UCSD-AML1 (cell line): ENCODE results near the gene C19orf33.

Experiments used
- DNase-seq: peaks from one replicate; lab custom pipeline; 2025; ENCODE audit not compliant: unreplicated experiment; lab: John Stamatoyannopoulos, UW

The C19orf33 gene

GRCh38 chr19:38278751-38279150, 25.3 kb upstream of the C19orf33 start:
- DNase-seq = no peak

- DNase-seq = no peak
These were observed 23.8 kb upstream of the C19orf33 start for GRCh38 chr19:38280030-38280921.

GRCh38 chr19:38281811-38282566, 22.1 kb upstream of the C19orf33 start:
- no peak for DNase-seq

GRCh38 chr19:38283271-38283670, 20.8 kb upstream of the C19orf33 start:
- no peak for DNase-seq

DNA sequence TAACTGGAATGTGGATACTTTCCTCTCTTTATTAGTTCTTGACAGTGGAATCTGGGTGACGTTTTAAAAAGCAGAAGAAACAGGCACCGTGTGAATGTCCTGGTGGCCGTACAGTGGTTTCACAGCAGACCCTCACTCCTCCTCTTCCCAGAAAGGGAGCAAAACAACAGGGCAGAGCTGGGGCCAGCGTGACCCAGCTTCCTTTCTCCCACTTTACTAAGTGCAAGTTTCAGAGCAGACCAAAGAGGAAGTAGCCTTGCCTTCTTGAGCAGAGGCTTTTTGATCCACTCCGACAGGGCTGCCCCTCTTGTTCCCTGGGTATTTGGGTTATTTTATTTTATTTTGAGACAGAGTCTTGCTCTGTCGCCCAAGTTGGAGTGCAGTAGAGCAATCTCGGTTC, 19.6 kb upstream of the C19orf33 start:
- DNase-seq = peak; percentile 51

- DNase-seq = no peak
These were observed 18.5 kb upstream of the C19orf33 start for GRCh38 chr19:38285567-38285966.

DNA sequence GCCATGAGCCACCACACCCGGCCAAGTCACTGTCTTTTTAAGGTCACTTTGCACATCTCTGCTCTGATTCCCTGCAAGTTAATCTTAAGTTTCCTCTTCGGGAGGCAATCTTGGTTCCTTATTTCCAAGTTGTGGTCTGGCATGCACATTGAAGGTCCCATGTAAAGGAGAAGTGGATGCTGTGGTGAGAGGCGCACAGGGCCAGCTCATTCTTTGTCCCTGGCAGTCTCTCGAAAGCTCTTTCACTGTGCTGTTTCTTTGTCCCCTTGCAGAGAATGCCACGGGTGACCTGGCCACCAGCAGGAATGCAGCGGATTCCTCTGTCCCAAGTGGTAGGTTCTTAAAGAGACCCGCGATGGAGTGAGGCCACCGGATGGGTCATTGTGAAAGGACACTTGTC, 16.4 kb upstream of the C19orf33 start:
- DNase-seq = peak; percentile 30

GRCh38 chr19:38288123-38288855, 15.8 kb upstream of the C19orf33 start:
- DNase-seq = no peak

- DNase-seq = no peak
These were observed 14.1 kb upstream of the C19orf33 start for GRCh38 chr19:38289955-38290354.

- no peak for DNase-seq
These were observed 13.4 kb upstream of the C19orf33 start for GRCh38 chr19:38290631-38291147.

DNA sequence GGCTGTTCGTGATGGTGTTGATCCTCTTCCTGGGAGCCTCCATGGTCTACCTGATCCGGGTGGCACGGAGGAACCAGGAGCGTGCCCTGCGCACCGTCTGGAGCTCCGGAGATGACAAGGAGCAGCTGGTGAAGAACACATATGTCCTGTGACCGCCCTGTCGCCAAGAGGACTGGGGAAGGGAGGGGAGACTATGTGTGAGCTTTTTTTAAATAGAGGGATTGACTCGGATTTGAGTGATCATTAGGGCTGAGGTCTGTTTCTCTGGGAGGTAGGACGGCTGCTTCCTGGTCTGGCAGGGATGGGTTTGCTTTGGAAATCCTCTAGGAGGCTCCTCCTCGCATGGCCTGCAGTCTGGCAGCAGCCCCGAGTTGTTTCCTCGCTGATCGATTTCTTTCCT, 12.2 kb upstream of the C19orf33 start:
- no peak for DNase-seq

GRCh38 chr19:38293281-38293680, 10.8 kb upstream of the C19orf33 start:
- no peak for DNase-seq

- no peak for DNase-seq
These were observed 10.0 kb upstream of the C19orf33 start for GRCh38 chr19:38294090-38294489.

DNA sequence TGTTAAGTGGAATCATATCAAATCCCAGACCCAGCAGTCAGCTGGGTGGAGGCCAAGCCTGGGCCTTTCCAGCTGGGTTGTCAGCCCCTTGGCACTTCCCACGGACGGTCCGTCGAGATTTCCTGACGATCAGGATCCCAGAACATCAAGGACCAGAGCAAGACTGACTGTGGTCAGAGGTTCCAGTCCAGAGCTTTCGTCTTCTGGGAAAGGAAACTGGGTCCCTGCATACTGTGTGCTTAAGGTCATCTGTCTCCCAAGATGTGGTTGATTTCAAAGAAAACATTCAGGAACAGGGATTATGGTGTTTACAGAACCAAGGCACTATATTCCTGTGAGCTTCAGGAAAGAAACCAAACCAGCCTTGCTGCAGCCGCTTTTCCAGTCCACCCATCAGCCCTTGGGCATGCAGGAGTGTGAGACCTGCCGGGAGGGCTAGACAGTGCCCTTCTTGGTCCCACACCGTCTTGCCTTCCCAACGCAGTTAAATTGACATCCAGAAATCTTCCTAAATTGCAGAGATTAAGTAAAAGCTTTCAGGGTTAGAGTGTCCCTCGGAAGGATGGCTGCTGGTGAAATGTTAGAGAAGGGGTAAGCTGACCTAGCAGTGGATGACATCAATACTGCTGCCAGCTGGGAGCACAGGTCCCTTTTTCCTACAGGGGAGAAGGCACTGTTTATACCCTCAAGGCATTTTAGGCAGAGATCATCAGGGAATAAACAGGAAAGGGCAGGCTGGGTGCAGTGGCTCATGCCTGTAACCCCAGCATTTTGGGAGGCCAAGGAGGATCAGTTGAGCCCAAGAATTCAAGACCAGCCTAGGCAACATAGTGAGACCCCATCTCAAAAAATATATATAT, 5.0 kb upstream of the C19orf33 start:
- no peak for DNase-seq

DNA sequence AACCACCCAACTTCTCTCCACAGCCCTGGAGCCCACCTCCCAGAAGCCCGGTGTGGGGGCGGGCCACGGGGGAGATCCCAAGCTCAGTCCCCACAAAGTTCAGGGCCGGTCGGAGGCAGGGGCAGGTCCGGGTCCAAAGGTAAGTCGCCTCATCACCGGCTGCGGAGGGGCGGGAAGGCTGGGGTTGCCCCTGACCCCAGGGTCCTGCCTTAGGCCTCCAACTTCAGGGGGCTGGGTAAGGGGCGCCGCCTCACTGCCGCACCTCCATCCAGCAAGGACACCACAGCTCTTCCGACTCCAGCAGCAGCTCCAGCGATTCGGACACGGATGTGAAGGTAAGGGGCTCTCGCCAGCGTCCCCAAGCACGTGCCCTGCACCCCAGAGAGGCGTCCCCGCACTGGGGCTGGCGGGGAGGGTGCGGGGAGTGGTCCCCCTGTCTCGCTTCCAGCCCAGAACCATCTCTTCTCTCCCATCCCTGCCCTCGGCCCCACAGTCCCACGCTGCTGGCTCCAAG, 358 bp downstream of the C19orf33 start:
- no peak for DNase-seq

GRCh38 chr19:38304866-38305429, 897 bp downstream of the C19orf33 start:
- no peak for DNase-seq

- DNase-seq = no peak
These were observed 2.2 kb downstream of the C19orf33 start for GRCh38 chr19:38306236-38306635.

GRCh38 chr19:38307076-38307475, 3.0 kb downstream of the C19orf33 start:
- no peak for DNase-seq

GRCh38 chr19:38307597-38307996, 3.5 kb downstream of the C19orf33 start:
- DNase-seq = no peak
